HG03342 (cell line): ENCODE results near the gene MRPS26.
"Not testable (repeated sequence)": the region's sequence is repeated elsewhere in the genome, so short reads cannot be mapped to it uniquely, and the experiment has no call there.

Experiments
- ATAC-seq: cut with Tn5 transposase; IDR thresholded peaks from one replicate; pipeline ENCODE4 v1.9.1; 2021; ENCODE audit warnings: mild to moderate bottlenecking, moderate library complexity; ENCODE audit not compliant: unreplicated experiment

Gene MRPS26

GRCh38 chr20:3041854-3042409 is 3.9 kb upstream of the MRPS26 start:
- no peak for ATAC-seq

GRCh38 chr20:3042625-3043024 is 3.2 kb upstream of the MRPS26 start:
- no peak for ATAC-seq

- no peak for ATAC-seq
These were observed 2.5 kb upstream of the MRPS26 start, which contains the start of gene GNRH2 for GRCh38 chr20:3043322-3043721. TSS of gene GNRH2 (plus strand) at chr20:3043622. CDS start at chr20:3044415, 793 bp downstream.

GRCh38 chr20:3044336-3044965 is 1.4 kb upstream of the MRPS26 start:
- no peak for ATAC-seq

- peak; percentile 32 for ATAC-seq
These were observed 623 bp upstream of the MRPS26 start for GRCh38 chr20:3045042-3045815.

GRCh38 chr20:3046677-3047462 is 1.0 kb downstream of the MRPS26 start:
- no peak for ATAC-seq

GRCh38 chr20:3047486-3048419 is 1.9 kb downstream of the MRPS26 start:
- no peak for ATAC-seq

- ATAC-seq, result no peak
These were observed 5.7 kb downstream of the MRPS26 start for GRCh38 chr20:3051385-3052019.

- no peak for ATAC-seq
These were observed 13.6 kb downstream of the MRPS26 start for GRCh38 chr20:3059489-3059888.

- not testable (repeated sequence) for ATAC-seq
These were observed 18.3 kb downstream of the MRPS26 start for GRCh38 chr20:3064119-3064518.

GRCh38 chr20:3067139-3068014 is 21.5 kb downstream of the MRPS26 start:
- no peak for ATAC-seq

GRCh38 chr20:3068075-3068474 is 22.2 kb downstream of the MRPS26 start:
- ATAC-seq, result no peak

GRCh38 chr20:3068986-3069900 is 23.4 kb downstream of the MRPS26 start:
- ATAC-seq, result no peak

GRCh38 chr20:3070725-3071124 is 24.9 kb downstream of the MRPS26 start:
- no peak for ATAC-seq

- no peak for ATAC-seq
These were observed 25.4 kb downstream of the MRPS26 start for GRCh38 chr20:3071266-3071609.

- ATAC-seq, result no peak
These were observed 26.0 kb downstream of the MRPS26 start, which contains the start of gene OXT for GRCh38 chr20:3071610-3072529. TSS of gene OXT (plus strand) at chr20:3071620. CDS start at chr20:3071656, 36 bp downstream.
